ENCODE measurements around the gene C16orf87.

The C16orf87 gene

DNA sequence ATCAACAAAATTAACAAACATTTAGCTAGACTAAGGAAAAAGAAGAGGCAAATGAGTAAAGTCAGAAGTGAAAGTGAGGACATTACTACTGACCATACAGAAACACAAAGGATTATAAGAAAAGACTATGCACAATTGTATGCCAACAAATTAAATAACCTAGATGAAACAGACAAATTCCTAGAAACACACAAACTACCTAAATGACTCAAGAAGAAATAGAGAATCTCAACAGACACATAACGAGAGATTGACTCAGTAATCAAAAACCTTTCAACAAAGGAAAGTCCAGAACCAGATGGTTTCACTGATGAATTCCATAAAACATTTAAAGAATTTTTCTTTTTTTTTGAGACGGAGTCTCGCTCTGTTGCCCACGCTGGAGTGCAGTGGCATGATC, 47.2 kb downstream of the C16orf87 start:
- Histone ChIP-seq H3K27ac (replicated peaks) (no peak overlapping the region), H3K4me3 (replicated peaks; ENCODE audit: insufficient read depth, low read length) (no peak overlapping the region), H3K27me3 (ENCODE audit: insufficient read depth, poor library complexity, severe bottlenecking) (no peaks in the 10 kb centered on the region)
- no peak for DNase-seq (ENCODE audit: low read depth in 1 of 2, low spot score in 1 of 2)
- TF ChIP-seq GABPA (IDR thresholded peaks at IDR 0.05; ENCODE audit: low read depth) (no peak), SPI1 (IDR thresholded peaks at IDR 0.05; ENCODE audit: borderline replicate concordance, low read depth) (no peak)
- TF ChIP-seq, protein P1, sequence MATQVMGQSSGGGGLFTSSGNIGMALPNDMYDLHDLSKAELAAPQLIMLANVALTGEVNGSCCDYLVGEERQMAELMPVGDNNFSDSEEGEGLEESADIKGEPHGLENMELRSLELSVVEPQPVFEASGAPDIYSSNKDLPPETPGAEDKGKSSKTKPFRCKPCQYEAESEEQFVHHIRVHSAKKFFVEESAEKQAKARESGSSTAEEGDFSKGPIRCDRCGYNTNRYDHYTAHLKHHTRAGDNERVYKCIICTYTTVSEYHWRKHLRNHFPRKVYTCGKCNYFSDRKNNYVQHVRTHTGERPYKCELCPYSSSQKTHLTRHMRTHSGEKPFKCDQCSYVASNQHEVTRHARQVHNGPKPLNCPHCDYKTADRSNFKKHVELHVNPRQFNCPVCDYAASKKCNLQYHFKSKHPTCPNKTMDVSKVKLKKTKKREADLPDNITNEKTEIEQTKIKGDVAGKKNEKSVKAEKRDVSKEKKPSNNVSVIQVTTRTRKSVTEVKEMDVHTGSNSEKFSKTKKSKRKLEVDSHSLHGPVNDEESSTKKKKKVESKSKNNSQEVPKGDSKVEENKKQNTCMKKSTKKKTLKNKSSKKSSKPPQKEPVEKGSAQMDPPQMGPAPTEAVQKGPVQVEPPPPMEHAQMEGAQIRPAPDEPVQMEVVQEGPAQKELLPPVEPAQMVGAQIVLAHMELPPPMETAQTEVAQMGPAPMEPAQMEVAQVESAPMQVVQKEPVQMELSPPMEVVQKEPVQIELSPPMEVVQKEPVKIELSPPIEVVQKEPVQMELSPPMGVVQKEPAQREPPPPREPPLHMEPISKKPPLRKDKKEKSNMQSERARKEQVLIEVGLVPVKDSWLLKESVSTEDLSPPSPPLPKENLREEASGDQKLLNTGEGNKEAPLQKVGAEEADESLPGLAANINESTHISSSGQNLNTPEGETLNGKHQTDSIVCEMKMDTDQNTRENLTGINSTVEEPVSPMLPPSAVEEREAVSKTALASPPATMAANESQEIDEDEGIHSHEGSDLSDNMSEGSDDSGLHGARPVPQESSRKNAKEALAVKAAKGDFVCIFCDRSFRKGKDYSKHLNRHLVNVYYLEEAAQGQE (IDR thresholded peaks at IDR 0.05; ENCODE audit: insufficient replicate concordance, low read depth), result no peak

DNA sequence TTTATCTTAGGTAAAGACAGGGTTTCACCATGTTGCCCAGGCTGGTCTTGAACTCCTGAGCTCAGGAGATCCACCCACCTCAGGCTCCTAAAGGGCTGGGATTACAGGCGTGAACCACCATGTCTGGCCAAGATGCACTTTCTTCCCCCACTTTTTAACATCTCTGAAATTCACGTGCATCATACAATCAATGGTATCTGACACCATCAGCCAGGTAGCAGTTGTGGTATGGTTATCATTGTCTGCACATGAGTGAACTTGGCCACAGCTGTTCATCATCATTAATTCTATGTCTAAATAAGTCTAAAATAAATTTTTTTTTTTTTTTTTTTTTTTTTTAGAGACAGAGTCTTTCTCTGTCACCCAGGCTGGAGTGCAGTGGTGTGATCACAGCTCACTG, 48.7 kb downstream of the C16orf87 start:
- no peak for TF ChIP-seq SPI1 (IDR thresholded peaks at IDR 0.05; ENCODE audit: borderline replicate concordance, low read depth)
- TF ChIP-seq, protein P2, sequence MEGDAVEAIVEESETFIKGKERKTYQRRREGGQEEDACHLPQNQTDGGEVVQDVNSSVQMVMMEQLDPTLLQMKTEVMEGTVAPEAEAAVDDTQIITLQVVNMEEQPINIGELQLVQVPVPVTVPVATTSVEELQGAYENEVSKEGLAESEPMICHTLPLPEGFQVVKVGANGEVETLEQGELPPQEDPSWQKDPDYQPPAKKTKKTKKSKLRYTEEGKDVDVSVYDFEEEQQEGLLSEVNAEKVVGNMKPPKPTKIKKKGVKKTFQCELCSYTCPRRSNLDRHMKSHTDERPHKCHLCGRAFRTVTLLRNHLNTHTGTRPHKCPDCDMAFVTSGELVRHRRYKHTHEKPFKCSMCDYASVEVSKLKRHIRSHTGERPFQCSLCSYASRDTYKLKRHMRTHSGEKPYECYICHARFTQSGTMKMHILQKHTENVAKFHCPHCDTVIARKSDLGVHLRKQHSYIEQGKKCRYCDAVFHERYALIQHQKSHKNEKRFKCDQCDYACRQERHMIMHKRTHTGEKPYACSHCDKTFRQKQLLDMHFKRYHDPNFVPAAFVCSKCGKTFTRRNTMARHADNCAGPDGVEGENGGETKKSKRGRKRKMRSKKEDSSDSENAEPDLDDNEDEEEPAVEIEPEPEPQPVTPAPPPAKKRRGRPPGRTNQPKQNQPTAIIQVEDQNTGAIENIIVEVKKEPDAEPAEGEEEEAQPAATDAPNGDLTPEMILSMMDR (IDR thresholded peaks at IDR 0.05; ENCODE audit: insufficient read depth, low read length), result no peak
- no peaks in the 10 kb centered on the region for H3K27me3 ChIP-seq (ENCODE audit: insufficient read depth, poor library complexity, severe bottlenecking)
- H3K27ac ChIP-seq (replicated peaks), result no peak overlapping the region
- no peak overlapping the region for H3K4me3 ChIP-seq (replicated peaks; ENCODE audit: insufficient read depth, low read length)
- DNase-seq (ENCODE audit: low read depth in 1 of 2, low spot score in 1 of 2), result no peak

DNA sequence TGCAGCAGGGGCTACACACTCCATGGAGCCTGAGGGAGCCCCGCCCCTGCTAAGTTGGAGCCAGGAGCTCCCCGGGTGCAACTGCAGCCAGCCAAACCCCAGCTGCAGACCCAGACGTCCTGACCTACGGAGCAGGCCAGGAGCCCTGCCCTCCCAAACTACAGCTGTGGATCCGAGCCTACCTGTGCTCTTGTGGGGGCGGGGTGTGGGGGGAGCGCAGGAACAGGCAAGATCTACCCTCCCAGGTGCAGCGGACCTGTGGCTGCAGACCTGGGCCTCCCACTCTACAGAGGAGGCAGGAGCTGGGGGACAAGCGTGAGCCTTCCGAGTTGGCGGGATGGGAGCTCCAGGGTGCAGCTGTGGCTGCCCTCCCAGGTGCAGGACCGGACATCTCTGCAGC, 53.2 kb downstream of the C16orf87 start:
- Histone ChIP-seq H3K4me3 (replicated peaks; ENCODE audit: insufficient read depth, low read length) (no peak overlapping the region), H3K27ac (replicated peaks) (no peak overlapping the region), H3K27me3 (ENCODE audit: insufficient read depth, poor library complexity, severe bottlenecking) (no peaks in the 10 kb centered on the region)
- no peak for DNase-seq (ENCODE audit: low read depth in 1 of 2, low spot score in 1 of 2)
- no peak for TF ChIP-seq GABPA (IDR thresholded peaks at IDR 0.05; ENCODE audit: low read depth)

DNA sequence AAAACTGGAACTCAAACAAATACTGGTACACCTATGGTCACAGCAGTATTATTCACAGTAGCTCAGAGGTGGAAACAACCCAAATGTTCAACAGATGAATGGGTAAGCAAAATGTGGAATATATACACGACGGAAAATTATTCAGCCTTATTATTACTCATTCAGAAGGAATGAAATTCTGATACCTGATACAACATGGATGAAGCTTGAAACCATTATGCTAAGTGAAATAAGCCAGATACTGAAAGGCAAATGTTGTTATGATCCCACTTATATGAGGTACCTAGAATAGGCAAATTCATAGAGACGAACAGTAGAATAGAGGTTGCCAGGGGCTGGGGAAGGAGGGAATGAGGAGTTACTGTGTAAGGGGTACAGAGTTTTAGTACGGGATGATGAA, 55.8 kb downstream of the C16orf87 start:
- H3K27me3 ChIP-seq (ENCODE audit: insufficient read depth, poor library complexity, severe bottlenecking), result no peaks in the 10 kb centered on the region
- H3K4me3 ChIP-seq (replicated peaks; ENCODE audit: insufficient read depth, low read length), result no peak overlapping the region

More for the DNA sequence above, 55.8 kb downstream of the C16orf87 start:
- TF ChIP-seq, protein P2 (IDR thresholded peaks at IDR 0.05; ENCODE audit: insufficient read depth, low read length), result no peak
- TF ChIP-seq, protein P1 (IDR thresholded peaks at IDR 0.05; ENCODE audit: insufficient replicate concordance, low read depth), result no peak
- TF ChIP-seq POLR2AphosphoS5 (IDR thresholded peaks at IDR 0.05; ENCODE audit: low read depth) (no peak), GABPA (IDR thresholded peaks at IDR 0.05; ENCODE audit: low read depth) (no peak), SPI1 (IDR thresholded peaks at IDR 0.05; ENCODE audit: borderline replicate concordance, low read depth) (no peak)
- no peak for DNase-seq (ENCODE audit: low read depth in 1 of 2, low spot score in 1 of 2)
- no peak overlapping the region for H3K27ac ChIP-seq (replicated peaks)

Data from HL-60 (cell line).